ENCODE data around the gene EYS.

GRCh38 chr6:64502801-64503200 lies 1204.2 kb downstream of the EYS start:
- TF ChIP-seq CTCF (IDR thresholded peaks at IDR 0.05) (no peak), POLR2AphosphoS5 (IDR thresholded peaks at IDR 0.05) (no peak)

Data from breast epithelium (tissue), 3 donors.